Prostate gland (tissue), 2 donors: ENCODE measurements around the gene NFATC1. TPM values are rescaled to one million over a fixed set of nuclear protein-coding genes. Genes with fewer than 3 reads are reported as not detected.

Experiments used
- DNase-seq: peaks from one replicate; pipeline ENCODE4 v3.0.0-alpha.2; 2019; ENCODE audit warnings: low spot score
- H3K27ac ChIP-seq, 2 donors: fragments of 200-600 bp; sonication (generic); 2 replicates each; pipeline ENCODE4 v1.5.1; 2017 to 2019
- H3K27me3 ChIP-seq: fragments of 200-600 bp; sonication (generic); replicated peaks from 2 replicates; pipeline ENCODE4 v1.5.1; 2019; ENCODE audit not compliant: insufficient read depth
- H3K36me3 ChIP-seq, 2 donors: fragments of 200-600 bp; sonication (generic); 1 replicate in 1 of 2; 2 replicates in 1 of 2; pipeline versions ENCODE4 v1.5.1 to v1.8.1; 2017 to 2019
- H3K4me1 ChIP-seq: fragments of 200-600 bp; sonication (generic); replicated peaks from 2 replicates; pipeline ENCODE4 v1.5.1; 2019
- H3K4me3 ChIP-seq, 2 donors: fragments of 200-600 bp; sonication (generic); 2 replicates each; pipeline ENCODE4 v1.5.1; 2017 to 2019
- H3K9me3 ChIP-seq: fragments of 200-600 bp; sonication (generic); 2 replicates; pipeline ENCODE4 v1.5.1; 2017
- POLR2A ChIP-seq: fragments of 450-650 bp; IDR thresholded peaks from one replicate; pipeline ENCODE4 v1.6.1; 2016; ENCODE audit warnings: antibody characterized with exemption, mild to moderate bottlenecking
- POLR2AphosphoS5 ChIP-seq: sonication (generic); formaldehyde crosslinking; IDR thresholded peaks from one replicate; pipeline ENCODE4 v1.6.1; 2017; ENCODE audit warnings: antibody characterized with exemption
- WGBS: methylation state at CpG from one replicate; pipeline ENCODE4 v1.1.5; 2018; 5-methylcytosine and 5-hydroxymethylcytosine counted together
- intact Hi-C: fragments of 100-400 bp; cut with DNase I; formaldehyde crosslinking; loops from one replicate; pipeline ENCODE4 v1.14.2; 2022
- total RNA-seq, 2 donors: library from RNA; depleted of rRNA; stranded (reverse); fragments of >200 nt; gene quantifications; one replicate each; pipeline ENCODE4 v1.1.0, GENCODE V29; 2016
- TF ChIP-seq, protein P1 (sequence below), 4 experiments: fragments of 200-600 bp in 2 of 4; fragments of 450-650 bp in 2 of 4; sonication (generic) in 2 of 4; IDR thresholded peaks; 1 replicate in 3 of 4; 2 replicates in 1 of 4; pipeline ENCODE4 v1.5.1; 2016 to 2019; ENCODE audit warnings: antibody characterized with exemption in 4 of 4, mild to moderate bottlenecking in 2 of 4, moderate library complexity in 2 of 4

The NFATC1 gene
- total RNA-seq, 2 donors from 2014 or later, result 16.8 to 24.6 TPM

DNA sequence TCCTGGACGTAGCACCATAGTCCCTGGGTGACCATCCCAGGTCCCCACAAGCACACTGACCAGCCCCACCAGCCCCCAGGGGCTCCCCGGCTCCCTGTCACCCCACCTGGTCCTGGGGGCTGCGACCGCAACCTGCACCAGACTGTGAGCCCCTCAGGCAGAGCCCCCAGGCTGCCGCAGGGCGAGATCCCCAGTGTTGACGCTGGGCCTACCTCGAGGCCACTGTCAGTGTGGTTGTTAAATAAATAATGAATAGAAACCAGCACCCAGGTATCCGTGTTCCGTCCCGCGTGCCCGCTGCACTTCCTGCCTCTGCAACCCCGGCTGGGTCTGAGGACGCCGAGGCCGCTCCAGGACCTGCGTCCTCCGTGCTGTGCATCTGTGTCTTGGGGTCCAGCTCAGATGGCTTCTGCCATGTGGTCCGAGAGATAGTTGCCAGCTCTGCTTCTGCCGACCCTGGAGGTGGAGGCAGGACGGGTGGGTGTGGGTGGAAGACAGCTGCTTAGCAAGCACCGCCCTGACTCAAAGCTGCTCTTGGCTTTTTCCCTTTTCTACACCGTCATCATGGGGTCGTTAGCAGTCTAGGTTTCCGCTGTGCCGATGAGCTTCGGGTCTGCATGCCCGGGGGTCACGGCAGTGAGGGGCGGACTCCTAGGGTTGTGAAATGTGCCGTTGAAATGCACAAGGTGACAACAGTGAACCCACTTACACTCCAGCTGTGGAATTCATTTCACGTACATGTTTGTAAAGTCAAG is 74.2 kb downstream of the NFATC1 start:
- Histone ChIP-seq H3K36me3 (no peaks in the 10 kb centered on the region), H3K9me3 (no peaks in the 10 kb centered on the region), H3K27me3 (no peaks in the 10 kb centered on the region), H3K27ac (no peak overlapping the region), H3K4me1 (peaks cover 5% of the 10 kb centered on the region), H3K4me3 (no peak overlapping the region)
- no peak for TF ChIP-seq POLR2A
- no peak for TF ChIP-seq POLR2AphosphoS5
- TF ChIP-seq, protein P1, sequence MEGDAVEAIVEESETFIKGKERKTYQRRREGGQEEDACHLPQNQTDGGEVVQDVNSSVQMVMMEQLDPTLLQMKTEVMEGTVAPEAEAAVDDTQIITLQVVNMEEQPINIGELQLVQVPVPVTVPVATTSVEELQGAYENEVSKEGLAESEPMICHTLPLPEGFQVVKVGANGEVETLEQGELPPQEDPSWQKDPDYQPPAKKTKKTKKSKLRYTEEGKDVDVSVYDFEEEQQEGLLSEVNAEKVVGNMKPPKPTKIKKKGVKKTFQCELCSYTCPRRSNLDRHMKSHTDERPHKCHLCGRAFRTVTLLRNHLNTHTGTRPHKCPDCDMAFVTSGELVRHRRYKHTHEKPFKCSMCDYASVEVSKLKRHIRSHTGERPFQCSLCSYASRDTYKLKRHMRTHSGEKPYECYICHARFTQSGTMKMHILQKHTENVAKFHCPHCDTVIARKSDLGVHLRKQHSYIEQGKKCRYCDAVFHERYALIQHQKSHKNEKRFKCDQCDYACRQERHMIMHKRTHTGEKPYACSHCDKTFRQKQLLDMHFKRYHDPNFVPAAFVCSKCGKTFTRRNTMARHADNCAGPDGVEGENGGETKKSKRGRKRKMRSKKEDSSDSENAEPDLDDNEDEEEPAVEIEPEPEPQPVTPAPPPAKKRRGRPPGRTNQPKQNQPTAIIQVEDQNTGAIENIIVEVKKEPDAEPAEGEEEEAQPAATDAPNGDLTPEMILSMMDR (IDR thresholded peaks at IDR 0.05), result no peak
- WGBS, result 91% methylated on average over 33 of the region's 33 CpGs
- no peak for DNase-seq
- intact Hi-C loops, result no loop called here

DNA sequence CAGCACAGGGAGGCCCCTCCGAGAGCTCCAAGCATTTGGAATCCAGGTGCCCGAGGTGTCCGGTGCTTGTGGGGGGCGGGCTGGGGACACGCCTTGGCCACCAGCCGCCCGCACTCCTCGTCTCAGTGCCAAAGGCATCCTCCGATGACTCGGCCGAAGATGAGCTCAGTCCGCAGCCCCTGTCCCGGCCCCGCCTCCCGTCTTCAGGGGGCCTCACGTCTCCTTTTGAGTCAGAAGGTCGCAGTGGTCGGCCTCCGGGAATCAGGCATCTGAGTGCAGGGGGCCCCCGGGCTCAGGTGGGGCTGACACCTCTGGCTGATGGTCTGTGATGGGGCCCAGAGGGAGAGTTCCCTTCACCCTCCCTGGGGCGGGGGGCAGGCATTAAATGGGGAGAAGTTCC is 74.8 kb downstream of the NFATC1 start:
- WGBS, result 66% methylated on average over 13 of the region's 21 CpGs
- H3K27ac ChIP-seq, result peak overlapping the region in 1 of 2 donors; percentile 28
- TF ChIP-seq, protein P1 (IDR thresholded peaks at IDR 0.05), result no peak
- TF ChIP-seq POLR2A, result no peak
- no peak for TF ChIP-seq POLR2AphosphoS5
- H3K4me1 ChIP-seq, result peaks cover 5% of the 10 kb centered on the region
- H3K27me3 ChIP-seq, result no peaks in the 10 kb centered on the region
- H3K36me3 ChIP-seq, result no peaks in the 10 kb centered on the region
- no peaks in the 10 kb centered on the region for H3K9me3 ChIP-seq
- intact Hi-C loops, result no loop called here
- DNase-seq, result no peak
- no peak overlapping the region for H3K4me3 ChIP-seq

DNA sequence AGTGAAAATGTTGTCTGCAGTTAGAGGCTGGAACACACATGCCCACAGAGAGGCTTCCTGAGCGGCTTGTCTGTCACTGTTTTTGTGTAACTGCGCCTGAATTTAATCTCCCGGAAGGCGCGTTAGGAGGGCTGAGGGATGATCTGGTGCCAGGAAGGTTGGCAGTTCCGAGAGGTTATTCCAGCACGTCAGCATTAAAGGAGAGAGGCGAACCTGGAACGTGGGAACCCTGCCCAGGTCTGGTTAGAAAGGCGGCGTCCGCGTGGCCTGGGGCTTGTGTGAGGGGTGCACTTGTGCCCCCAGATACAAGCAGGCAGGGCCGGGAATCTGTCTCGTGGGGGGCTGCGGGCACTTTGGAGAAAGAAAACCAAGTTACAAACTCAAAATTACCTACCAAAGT is 75.3 kb downstream of the NFATC1 start:
- Histone ChIP-seq H3K4me1 (peaks cover 5% of the 10 kb centered on the region), H3K27me3 (no peaks in the 10 kb centered on the region), H3K36me3 (no peaks in the 10 kb centered on the region), H3K4me3 (no peak overlapping the region), H3K9me3 (no peaks in the 10 kb centered on the region), H3K27ac (peak overlapping the region in 1 of 2 donors; percentile 28)
- TF ChIP-seq POLR2A (no peak), POLR2AphosphoS5 (peak; percentile 74)
- 33% methylated on average over 16 of the region's 16 CpGs for WGBS
- intact Hi-C loops, result no loop called here
- DNase-seq, result peak; percentile 73

DNA sequence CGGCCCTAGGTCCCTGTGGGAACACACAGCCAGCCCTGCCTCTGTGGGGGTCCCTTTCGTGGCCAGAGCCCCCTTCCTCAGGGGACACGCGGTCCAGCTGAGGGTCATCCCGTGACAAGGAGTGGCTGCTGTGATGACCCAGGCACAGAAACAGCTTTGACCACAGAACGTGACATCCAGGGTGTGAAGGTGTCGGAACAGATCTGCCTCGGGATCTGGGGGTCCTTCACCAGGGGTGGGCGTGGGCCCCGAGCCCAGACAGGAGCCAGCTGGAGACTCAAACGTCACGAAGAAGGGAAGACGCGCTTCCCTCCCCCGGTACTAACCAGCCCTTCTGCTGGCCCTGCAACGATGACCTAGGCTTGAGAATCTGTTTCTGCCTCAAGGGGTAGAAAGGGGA is 75.9 kb downstream of the NFATC1 start:
- TF ChIP-seq POLR2AphosphoS5, result no peak
- TF ChIP-seq POLR2A, result no peak
- TF ChIP-seq, protein P1 (IDR thresholded peaks at IDR 0.05), result no peak
- no peaks in the 10 kb centered on the region for H3K9me3 ChIP-seq
- peaks cover 5% of the 10 kb centered on the region for H3K4me1 ChIP-seq
- H3K27me3 ChIP-seq, result no peaks in the 10 kb centered on the region
- no peak for DNase-seq
- H3K36me3 ChIP-seq, result no peaks in the 10 kb centered on the region
- 79% methylated on average over 16 of the region's 16 CpGs for WGBS
- intact Hi-C loops, result no loop called here
- H3K4me3 ChIP-seq, result no peak overlapping the region
- H3K27ac ChIP-seq, result no peak overlapping the region

DNA sequence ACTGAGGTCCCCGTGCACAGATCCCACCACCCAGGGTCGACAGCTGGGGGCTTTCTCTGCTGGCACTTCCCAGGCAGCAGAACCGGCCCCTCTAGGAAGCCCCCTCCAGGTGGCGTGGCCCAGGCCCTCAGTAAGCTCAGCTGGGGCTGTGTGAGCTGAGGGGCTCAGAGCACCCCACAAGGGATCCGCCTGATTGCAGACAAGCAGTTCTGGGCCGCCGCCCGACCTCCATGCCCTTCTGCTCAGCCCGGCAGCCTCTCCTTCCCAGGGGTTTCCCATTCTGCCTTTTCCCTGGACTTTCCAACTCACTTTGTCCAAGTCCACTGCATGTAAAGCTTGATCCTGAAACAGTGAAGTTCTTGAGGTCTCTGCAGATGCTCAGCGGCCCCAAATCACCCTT is 76.4 kb downstream of the NFATC1 start:
- no peak overlapping the region for H3K27ac ChIP-seq
- peaks cover 5% of the 10 kb centered on the region for H3K4me1 ChIP-seq
- 92% methylated on average over 10 of the region's 10 CpGs for WGBS
- no peaks in the 10 kb centered on the region for H3K36me3 ChIP-seq
- no peak for TF ChIP-seq POLR2A
- H3K4me3 ChIP-seq, result no peak overlapping the region
- H3K9me3 ChIP-seq, result no peaks in the 10 kb centered on the region
- DNase-seq, result no peak
- intact Hi-C loops, result no loop called here
- no peaks in the 10 kb centered on the region for H3K27me3 ChIP-seq

DNA sequence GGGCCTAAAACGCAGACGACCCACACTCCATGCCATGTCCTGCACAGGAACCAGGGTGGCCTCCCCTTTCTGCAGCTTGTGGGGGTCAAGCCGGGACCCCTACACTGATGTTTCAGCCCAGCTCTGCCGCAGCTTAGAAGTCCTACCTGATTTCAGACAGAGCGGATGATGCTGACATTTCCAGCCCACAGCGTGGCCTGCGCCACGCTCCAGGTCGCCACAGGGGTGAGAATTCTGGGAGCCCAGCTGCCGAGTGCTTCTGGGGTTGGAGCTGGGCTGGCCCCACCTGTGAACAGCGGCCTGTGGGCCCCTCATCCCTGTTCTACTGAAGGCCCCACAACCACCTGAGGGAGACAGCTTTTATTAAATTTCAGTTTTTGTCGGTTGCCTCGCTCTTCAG is 77.2 kb downstream of the NFATC1 start:
- no peak for DNase-seq
- H3K9me3 ChIP-seq, result no peaks in the 10 kb centered on the region
- TF ChIP-seq POLR2A, result no peak
- TF ChIP-seq POLR2AphosphoS5, result no peak
- TF ChIP-seq, protein P1 (IDR thresholded peaks at IDR 0.05), result no peak
- 98% methylated on average over 13 of the region's 13 CpGs for WGBS
- no peak overlapping the region for H3K4me3 ChIP-seq
- H3K4me1 ChIP-seq, result peaks cover 5% of the 10 kb centered on the region
- no peak overlapping the region for H3K27ac ChIP-seq
- no peaks in the 10 kb centered on the region for H3K27me3 ChIP-seq
- intact Hi-C loops, result no loop called here
- no peaks in the 10 kb centered on the region for H3K36me3 ChIP-seq
